Measurements from ENCODE around the gene ZNF565.
"Not testable (repeated sequence)": the region's sequence is repeated elsewhere in the genome, so short reads cannot be mapped to it uniquely, and the experiment has no call there.

Gene ZNF565

GRCh38 chr19:36136964-36137686 is 77.3 kb downstream of the ZNF565 start:
- no peak overlapping the region for H3K4me3 ChIP-seq (ENCODE audit: low read depth, low read length)
- DNase-seq (ENCODE audit: low read depth) = no peak
- no peak for TF ChIP-seq MYC (IDR thresholded peaks at IDR 0.05; ENCODE audit: low read depth, low read length)
- TF ChIP-seq, protein P1, sequence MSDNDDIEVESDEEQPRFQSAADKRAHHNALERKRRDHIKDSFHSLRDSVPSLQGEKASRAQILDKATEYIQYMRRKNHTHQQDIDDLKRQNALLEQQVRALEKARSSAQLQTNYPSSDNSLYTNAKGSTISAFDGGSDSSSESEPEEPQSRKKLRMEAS (IDR thresholded peaks at IDR 0.05; ENCODE audit: low read depth, low read length) = no peak
- no peak for TF ChIP-seq POLR2A (IDR thresholded peaks at IDR 0.05; ENCODE audit: extremely low read depth, insufficient read length)
- TF ChIP-seq CTCF (IDR thresholded peaks at IDR 0.05; ENCODE audit: low read depth, low read length) = no peak

GRCh38 chr19:36134867-36135266 is 79.6 kb downstream of the ZNF565 start:
- not testable (repeated sequence) for DNase-seq (ENCODE audit: low read depth); H3K4me3 ChIP-seq (ENCODE audit: low read depth, low read length)

Measured in NB4 (cell line).